Lung (tissue), 12 donors: ENCODE data around the gene IPPK. TPM values are rescaled to one million over a fixed set of nuclear protein-coding genes. Genes with fewer than 3 reads are reported as not detected.

Source experiments
- ATAC-seq: fragments of 200-7000 bp; cut with Tn5 transposase; one replicate; pipeline ENCODE4 v1.9.1; 2020; ENCODE audit warnings: moderate number of reproducible peaks; ENCODE audit not compliant: insufficient read depth, low FRiP score
- DNase-seq, 3 donors: peaks; one replicate each; pipeline ENCODE4 v3.0.0-alpha.2; 2013 to 2017
- H3K27ac ChIP-seq, 2 donors: one replicate each; pipeline ENCODE4 v1.5.1; 2013; ENCODE audit warnings: mild to moderate bottlenecking in 2 of 2, moderate library complexity in 2 of 2, control low read depth in 1 of 2, inconsistent platforms in 1 of 2, low read depth in 1 of 2, low read length in 1 of 2
- H3K27me3 ChIP-seq, 3 donors: one replicate each; pipeline ENCODE4 v1.5.1; 2013; ENCODE audit warnings: low read length in 2 of 3; ENCODE audit not compliant: control insufficient read depth in 3 of 3, insufficient read depth in 3 of 3
- H3K36me3 ChIP-seq, 4 donors: one replicate each; pipeline ENCODE4 v1.5.1; 2013; ENCODE audit warnings: low read length in 4 of 4, mild to moderate bottlenecking in 1 of 4, moderate library complexity in 1 of 4; ENCODE audit not compliant: control insufficient read depth in 4 of 4, insufficient read depth in 4 of 4
- H3K4me1 ChIP-seq, 5 donors: one replicate each; pipeline ENCODE4 v1.5.1; 2013; ENCODE audit warnings: low read length in 5 of 5, mild to moderate bottlenecking in 2 of 5, moderate library complexity in 1 of 5; ENCODE audit not compliant: control insufficient read depth in 5 of 5, insufficient read depth in 5 of 5
- H3K4me3 ChIP-seq: one replicate; pipeline ENCODE4 v1.5.1; 2013; ENCODE audit warnings: mild to moderate bottlenecking, control low read depth, moderate library complexity
- H3K9ac ChIP-seq, 2 donors: one replicate each; pipeline ENCODE4 v1.5.1; 2013; ENCODE audit warnings: low read length in 2 of 2, control low read depth in 1 of 2; ENCODE audit not compliant: insufficient read depth in 1 of 2
- H3K9me3 ChIP-seq, 4 donors: one replicate each; pipeline ENCODE4 v1.5.1; 2013; ENCODE audit warnings: low read length in 3 of 4, mild to moderate bottlenecking in 1 of 4, moderate library complexity in 1 of 4; ENCODE audit not compliant: control insufficient read depth in 4 of 4, insufficient read depth in 3 of 4
- WGBS, 2 donors: extraction: QIAGEN DNeasy Blood & Tissue Kit; methylation state at CpG; one replicate each; pipeline ENCODE4 v1.1.7; 2013; 5-methylcytosine and 5-hydroxymethylcytosine counted together
- polyA plus RNA-seq, 2 donors: library from polyadenylated mRNA; stranded (reverse); fragments of 200-250 nt; gene quantifications; one replicate each; pipeline ENCODE4 v1.2.1, GENCODE V29; 2013
- total RNA-seq, 2 donors: library from RNA; depleted of rRNA in 1 of 2; stranded (reverse); fragments of >200 nt in 1 of 2; gene quantifications; one replicate each; pipeline ENCODE4 v1.2.1, GENCODE V29; 2014 to 2021
- TF ChIP-seq, protein P1 (sequence below): IDR thresholded peaks from 2 replicates; pipeline ENCODE4 v1.5.1; 2012; ENCODE audit warnings: mild to moderate bottlenecking; ENCODE audit errors: control extremely low read depth, extremely low read depth
- donor health status: control.
- donor health status: control.
- donor health status: Bipolar disorder and iron deficiency.
- donor health status: healthy.
- donor health status: DM: yes; HTN: yes; CAD: no.

Gene IPPK
- total and polyA plus RNA-seq, 4 donors = 6.0 to 9.6 (median 6.8) TPM

DNA sequence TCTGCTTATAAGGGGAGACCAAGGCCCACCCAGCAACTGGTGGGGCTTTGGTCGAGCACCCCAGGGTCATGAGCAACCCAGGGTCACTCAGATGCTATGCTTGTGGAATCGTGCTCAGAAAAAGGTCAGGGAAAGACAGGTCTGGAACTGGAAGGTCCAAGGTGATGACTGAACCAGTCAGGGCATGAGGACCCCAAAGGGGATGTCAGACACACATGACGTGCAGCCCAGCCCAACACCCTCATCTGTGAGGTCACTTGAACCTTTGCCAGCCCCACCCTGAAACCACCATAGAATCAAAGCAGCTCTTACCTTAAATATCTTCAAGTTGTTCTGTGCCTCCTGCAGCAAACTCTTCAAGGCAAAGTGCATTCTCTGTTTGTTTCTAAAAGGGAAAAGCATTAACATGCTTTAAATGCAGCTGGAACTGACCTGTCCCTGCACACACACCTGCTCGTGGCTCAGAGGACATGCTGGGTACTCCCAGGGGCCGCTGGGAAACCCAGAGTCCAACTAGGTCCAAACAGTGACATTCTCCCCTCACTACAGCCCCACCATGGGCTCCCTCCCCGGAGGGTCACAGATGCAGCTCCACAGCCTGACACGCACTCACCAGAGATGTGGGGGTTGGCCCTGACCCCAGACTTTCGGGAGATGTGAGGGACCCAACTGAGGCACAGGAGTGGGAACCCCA lies 29.4 kb downstream of the IPPK start:
- H3K4me3 ChIP-seq = no peak overlapping the region
- TF ChIP-seq, protein P1, sequence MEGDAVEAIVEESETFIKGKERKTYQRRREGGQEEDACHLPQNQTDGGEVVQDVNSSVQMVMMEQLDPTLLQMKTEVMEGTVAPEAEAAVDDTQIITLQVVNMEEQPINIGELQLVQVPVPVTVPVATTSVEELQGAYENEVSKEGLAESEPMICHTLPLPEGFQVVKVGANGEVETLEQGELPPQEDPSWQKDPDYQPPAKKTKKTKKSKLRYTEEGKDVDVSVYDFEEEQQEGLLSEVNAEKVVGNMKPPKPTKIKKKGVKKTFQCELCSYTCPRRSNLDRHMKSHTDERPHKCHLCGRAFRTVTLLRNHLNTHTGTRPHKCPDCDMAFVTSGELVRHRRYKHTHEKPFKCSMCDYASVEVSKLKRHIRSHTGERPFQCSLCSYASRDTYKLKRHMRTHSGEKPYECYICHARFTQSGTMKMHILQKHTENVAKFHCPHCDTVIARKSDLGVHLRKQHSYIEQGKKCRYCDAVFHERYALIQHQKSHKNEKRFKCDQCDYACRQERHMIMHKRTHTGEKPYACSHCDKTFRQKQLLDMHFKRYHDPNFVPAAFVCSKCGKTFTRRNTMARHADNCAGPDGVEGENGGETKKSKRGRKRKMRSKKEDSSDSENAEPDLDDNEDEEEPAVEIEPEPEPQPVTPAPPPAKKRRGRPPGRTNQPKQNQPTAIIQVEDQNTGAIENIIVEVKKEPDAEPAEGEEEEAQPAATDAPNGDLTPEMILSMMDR = no peak
- DNase-seq = no peak
- no peaks in the 10 kb centered on the region for H3K9me3 ChIP-seq
- no peaks in the 10 kb centered on the region for H3K27me3 ChIP-seq
- peaks cover 26 to 61% (median 34%) of the 10 kb centered on the region in 4 donors for H3K36me3 ChIP-seq
- no peak overlapping the region for H3K9ac ChIP-seq
- no peak for ATAC-seq
- H3K4me1 ChIP-seq = no peaks in the 10 kb centered on the region
- H3K27ac ChIP-seq = no peak overlapping the region
- WGBS, 2 donors = 94 to 96% methylated on average over 8 of the region's 8 CpGs

DNA sequence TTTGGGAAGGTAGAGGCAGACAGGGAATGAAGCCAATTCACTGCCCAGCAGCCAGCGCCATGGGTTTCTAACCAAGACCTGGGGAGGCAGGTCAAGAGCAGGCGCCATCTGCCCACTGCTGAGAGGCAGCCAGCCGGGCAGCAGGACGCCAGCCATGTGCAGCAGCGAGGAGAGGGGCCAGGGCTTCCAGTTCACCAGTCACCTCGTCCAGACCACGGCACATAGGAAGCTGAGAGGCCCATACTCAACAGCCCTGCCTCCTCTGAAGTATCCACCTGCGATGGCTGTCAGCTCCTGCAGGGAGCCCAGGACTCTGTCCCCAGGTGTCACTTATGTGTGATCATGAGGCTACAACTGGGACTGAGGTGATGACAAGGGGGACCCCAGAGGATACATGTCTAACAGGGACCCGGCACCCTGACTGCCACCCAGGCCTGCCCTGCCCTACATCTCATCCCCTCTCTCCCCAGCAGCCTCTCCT lies 30.1 kb downstream of the IPPK start:
- TF ChIP-seq, protein P1 = no peak
- DNase-seq (no peak), ATAC-seq (no peak)
- no peak overlapping the region for H3K4me3 ChIP-seq
- H3K27ac ChIP-seq = no peak overlapping the region
- no peaks in the 10 kb centered on the region for H3K27me3 ChIP-seq
- WGBS, 2 donors = 92 to 94% methylated on average over 9 of the region's 9 CpGs
- no peaks in the 10 kb centered on the region for H3K9me3 ChIP-seq
- H3K4me1 ChIP-seq = no peaks in the 10 kb centered on the region
- no peak overlapping the region for H3K9ac ChIP-seq
- H3K36me3 ChIP-seq = peaks cover 22 to 59% (median 31%) of the 10 kb centered on the region in 4 donors

DNA sequence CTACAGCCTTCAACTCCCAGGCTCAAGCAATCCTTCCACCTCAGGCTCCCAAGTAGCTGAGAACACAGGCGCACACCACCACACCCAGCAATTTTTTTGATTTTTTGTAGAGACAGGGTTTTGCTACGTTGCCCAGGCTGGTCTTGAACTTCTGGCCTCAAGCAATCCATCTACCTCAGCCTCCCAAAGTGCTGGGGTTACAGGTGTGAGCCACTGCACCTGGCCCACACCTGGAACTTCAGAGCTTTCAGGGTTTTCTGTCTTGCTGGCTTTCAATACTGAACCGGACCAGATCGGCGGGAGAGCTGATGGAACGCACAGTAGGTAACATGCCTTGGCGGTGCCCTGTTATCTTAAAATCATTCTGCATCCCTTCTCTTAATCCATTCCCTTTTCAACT lies 30.8 kb downstream of the IPPK start:
- Histone ChIP-seq H3K9ac (no peak overlapping the region), H3K27ac (no peak overlapping the region), H3K36me3 (peaks cover 21 to 55% (median 31%) of the 10 kb centered on the region in 4 donors), H3K9me3 (no peaks in the 10 kb centered on the region), H3K4me3 (no peak overlapping the region), H3K27me3 (no peaks in the 10 kb centered on the region), H3K4me1 (peaks cover 0 to 5% (median 0%) of the 10 kb centered on the region in 5 donors)
- DNase-seq = no peak
- TF ChIP-seq, protein P1 = no peak
- 89 to 95% methylated on average over 7 of the region's 7 CpGs for WGBS, 2 donors
- ATAC-seq = no peak
